NCI-H69 (cell line): ENCODE measurements around the gene PQBP1.
A peak's percentile ranks its signal among the peaks of the same experiment; 100 is the strongest.

ENCODE experiments used
- DNase-seq: peaks from one replicate; lab custom pipeline; 2025; lab: John Stamatoyannopoulos, UW

The PQBP1 gene

DNA sequence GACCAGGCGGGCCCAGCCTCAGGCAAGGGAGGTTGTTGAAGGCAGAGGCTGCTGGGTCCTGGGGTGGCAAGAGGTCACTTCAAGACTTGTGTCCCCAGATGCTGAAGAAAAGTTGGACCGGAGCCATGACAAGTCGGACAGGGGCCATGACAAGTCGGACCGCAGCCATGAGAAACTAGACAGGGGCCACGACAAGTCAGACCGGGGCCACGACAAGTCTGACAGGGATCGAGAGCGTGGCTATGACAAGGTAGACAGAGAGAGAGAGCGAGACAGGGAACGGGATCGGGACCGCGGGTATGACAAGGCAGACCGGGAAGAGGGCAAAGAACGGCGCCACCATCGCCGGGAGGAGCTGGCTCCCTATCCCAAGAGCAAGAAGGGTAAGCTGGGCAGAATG lies 4.4 kb downstream of the PQBP1 start:
- DNase-seq, result no peak

DNA sequence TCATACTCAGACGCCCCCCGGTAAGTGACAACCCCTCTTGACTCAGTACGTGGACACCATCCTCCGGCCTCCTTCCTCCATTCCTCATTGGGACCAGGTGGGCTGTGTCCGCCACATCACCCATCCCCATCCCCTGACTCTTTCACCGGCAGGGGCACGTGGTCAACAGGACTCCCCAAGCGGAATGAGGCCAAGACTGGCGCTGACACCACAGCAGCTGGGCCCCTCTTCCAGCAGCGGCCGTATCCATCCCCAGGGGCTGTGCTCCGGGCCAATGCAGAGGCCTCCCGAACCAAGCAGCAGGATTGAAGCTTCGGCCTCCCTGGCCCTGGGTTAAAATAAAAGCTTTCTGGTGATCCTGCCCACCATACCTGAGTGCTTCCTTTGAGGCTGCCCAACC lies 5.0 kb downstream of the PQBP1 start:
- DNase-seq, result no peak

DNA sequence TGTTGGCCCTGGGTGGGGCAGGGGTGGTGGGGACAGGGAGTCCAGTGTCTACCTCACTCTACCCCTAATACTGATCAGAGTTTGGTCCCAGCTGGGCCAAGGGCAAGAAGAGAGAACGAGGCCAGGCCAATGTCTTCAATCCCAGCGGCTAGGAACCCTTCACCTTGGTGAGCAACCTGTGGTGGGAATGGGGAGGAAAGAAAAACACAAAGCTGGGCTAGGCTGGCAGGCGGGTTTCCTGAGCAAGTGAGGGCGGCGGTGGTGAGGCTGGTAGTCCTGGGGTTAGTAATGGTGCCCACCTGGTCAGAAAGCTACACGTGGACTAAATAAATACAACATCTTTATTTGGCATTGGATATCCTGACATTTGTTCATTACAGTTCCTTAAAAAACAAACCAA lies 5.6 kb downstream of the PQBP1 start:
- DNase-seq, result no peak

- no peak for DNase-seq
These were observed 6.5 kb downstream of the PQBP1 start for GRCh38 chrX:48904180-48904579.

DNA sequence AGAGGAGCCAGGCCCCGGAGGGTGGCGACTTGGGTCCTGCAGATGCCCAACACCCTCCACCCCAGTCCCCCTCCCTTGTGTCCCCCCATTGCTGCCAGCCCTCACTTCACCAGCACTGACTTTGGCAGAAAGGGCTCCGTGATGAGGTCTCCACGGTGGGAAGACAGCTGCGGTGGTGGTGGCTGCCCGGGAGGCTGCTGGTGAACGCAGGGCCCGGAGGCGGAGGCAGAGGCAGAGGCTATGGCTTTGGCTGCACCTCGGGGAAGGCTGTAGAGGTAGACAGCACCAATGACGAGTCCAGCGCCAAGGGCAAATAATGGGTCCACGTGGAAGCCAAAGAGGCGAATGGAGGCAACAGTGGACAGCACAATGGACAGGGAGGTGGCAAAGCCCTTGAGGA lies 6.9 kb downstream of the PQBP1 start:
- no peak for DNase-seq

DNA sequence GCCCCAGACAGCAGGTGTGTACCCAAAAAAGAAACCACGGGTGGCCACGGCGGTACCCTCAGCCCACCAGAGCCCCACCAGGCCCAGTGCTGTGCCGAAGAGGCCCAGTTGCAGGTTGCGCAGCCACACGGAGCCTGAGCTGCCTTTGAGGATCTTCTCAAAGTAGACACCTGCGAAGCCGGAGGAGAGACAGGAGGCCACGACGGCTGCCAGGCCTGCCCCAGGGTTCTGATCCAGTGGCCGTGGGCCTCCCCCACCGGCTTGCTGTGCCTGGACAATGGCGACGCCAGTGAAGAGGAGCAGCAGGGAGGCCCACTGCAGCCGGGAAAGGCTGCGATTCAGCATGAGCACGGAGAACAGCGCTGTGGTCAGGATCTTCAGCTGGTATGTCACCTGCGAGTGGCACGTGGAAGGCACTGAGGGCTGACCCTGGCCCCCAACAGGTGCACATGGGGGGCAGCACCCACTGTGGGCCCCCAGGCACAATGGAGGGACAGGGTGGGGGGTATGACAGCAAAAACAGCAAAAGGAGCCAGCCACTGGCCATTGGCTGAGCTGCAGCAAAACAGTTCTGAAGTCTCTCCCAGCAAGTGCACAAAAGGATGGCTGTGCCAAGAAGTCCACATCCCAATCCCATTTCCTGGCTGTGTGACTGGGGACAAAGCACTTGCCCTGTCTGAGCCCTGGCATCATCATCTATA lies 7.5 kb downstream of the PQBP1 start:
- DNase-seq, result no peak

DNA sequence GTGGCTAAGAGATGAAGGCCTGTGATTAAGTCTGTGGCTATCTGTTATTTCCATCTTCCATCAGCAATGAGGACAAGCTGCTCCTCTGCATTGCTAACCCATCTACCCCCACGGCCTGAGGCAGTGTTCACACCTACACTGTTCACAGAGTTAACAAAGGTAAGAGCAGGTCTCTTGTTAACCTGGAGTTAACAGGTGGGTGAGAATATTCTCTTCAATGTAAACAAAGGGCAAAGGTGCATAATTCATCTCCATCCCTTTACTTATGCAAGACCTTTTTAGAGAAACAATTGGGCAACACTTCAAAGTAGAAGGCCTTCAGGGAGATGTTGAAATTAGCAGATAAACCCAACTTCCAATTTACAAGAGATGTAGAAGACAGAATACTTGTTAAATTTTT lies 10.9 kb downstream of the PQBP1 start:
- DNase-seq, result peak; percentile 4

- no peak for DNase-seq
These were observed 12.1 kb downstream of the PQBP1 start for GRCh38 chrX:48909703-48910294.

DNA sequence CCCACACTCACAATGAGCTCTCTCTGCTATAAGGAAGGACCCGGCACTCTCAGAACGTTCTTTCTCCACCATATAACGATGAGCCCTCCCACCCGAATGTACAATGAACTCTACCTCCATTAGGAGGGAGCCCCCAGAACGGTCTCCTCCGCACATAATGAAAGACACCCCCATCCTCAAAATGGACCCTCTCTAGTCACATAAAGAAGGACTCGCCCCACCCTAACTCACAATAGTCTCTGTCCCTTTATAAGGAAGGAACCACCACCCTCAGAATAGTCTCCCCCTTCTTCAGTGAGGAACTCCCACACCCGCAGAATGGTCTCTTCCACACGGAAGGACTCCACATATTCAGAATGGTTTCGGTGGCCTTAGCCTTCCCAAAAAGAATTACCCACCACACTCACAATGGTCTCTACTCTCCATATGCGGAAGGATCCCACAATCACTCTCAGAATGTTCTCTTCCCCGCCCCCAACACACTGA lies 13.2 kb downstream of the PQBP1 start:
- DNase-seq, result peak; percentile 53

GRCh38 chrX:48911412-48912182 lies 13.9 kb downstream of the PQBP1 start, which contains the start of gene SLC35A2:
SLC35A2 (minus strand) TSS chrX:48911646; CDS start chrX:48911636, 10 bp downstream.
- DNase-seq, result peak; percentile 91

- DNase-seq, result no peak
These were observed 16.1 kb downstream of the PQBP1 start for GRCh38 chrX:48913605-48914366.

- DNase-seq, result no peak
These were observed 17.1 kb downstream of the PQBP1 start for GRCh38 chrX:48914593-48915493.

DNA sequence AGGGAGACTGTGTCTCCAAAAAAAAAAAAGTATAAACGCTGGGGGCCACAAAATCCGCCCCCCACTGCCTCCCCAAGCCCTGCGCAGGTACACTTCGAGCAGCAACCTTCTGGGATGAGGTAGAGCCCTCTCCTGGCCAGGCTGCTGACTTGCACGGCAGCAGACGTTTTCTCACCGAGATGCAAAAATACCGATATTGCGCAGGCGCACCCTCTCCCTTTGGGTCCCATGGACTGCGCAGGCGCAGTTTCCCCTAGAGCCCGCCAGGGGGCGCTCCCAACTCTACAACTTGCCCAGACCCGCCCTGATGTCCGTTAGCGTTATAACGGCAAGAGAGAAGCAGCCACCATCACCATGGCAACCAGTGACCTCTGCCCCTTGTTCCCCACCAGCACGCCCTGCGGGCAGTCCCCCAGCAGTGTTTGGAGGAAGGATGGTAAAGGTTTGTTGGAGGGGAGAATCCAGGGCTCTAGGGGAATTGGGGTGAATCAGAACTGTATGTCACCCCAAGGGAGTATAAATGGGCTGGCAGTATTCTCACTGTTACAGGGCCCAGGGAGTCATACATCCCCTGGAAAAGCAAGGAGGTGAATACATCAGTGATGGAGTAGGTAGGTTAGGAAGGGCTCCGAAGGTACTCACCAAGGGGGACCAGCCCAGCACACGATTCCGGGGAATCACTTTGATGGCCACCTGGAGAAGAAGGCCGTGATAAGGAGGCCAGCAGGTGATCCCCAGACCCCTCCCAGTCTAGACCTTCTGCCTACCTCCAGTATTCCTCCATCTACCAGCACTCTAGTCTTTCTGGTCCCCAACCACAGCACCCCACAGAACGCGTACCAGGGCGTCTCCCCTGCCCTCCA lies 19.6 kb downstream of the PQBP1 start:
- peak; percentile 93 for DNase-seq

- DNase-seq, result peak; percentile 49
These were observed 20.5 kb downstream of the PQBP1 start for GRCh38 chrX:48918301-48918642.

DNA sequence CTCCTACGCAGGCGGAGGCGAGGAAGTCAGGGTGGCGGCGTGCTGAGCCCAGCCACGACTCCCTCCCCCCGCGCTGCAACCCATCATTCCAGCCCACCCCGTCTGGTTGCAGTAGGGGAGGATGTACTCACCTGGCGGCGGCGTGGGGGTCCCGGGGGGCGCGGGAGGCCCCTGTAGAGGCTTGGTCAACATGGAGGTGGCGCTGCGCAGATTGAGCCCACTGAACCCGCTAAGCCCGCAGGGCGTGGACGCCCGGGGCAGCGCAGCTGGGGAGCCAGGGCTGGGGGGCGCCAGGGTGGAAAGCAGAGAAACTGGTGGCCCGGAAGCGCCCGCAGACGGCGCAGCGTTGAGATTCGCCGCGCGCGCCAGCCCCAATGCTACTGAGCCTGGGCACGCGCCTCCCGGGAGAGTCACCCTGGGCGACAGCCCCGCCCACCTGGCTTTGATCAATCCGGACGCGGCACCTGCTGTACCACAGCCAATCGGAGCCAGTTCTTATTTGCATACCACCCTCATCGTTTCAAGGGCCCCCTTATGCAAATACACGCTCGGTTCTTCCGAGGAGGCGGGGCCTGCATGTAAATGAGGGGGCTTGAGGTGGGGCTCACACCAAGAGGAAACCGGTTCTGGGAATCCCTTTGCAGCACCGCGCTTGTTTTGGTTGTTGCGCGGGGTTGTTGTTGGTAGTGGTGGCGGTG lies 21.1 kb downstream of the PQBP1 start, which contains the start of gene PIM2:
Gene PIM2 (minus strand): TSS at position 382 of the 698 bp plus-strand sequence. CDS start 190 bp downstream, at position 192.
- peak; percentile 97 for DNase-seq

GRCh38 chrX:48919360-48919841 lies 21.7 kb downstream of the PQBP1 start:
- peak; percentile 62 for DNase-seq

DNA sequence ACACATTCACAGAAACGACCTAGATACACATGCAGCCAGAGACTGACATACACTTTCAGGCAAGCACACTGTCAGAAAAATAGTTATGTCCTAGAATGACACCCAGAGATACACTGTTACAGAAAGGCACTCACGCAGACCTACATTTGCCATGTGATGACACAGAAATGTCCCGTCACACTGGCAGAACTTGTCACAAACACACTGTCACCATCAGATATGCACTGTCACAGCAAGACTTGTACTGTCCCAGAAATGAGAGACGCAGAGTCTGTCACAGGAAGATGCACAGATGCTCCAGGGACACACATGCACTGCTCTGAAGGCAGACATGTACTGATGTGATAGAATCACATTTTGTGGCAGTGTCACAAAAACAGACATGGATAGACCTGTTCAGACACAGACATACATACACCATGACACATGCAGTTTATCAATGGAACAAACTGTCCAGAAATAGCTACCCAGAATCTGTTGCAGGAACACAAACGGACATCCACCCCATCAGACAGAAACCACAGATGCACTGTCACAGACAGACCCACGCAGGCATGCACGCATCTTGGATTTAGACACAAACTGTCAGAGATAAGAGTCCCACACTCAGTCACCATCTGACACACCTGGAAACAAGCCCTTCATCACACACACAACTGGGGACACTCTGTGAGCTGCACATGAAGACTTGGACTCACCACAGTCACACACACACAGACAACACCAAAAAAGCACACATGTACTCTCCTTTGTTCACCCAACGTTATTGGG lies 22.4 kb downstream of the PQBP1 start:
- DNase-seq, result no peak

GRCh38 chrX:48920718-48921104 lies 23.0 kb downstream of the PQBP1 start:
- no peak for DNase-seq

GRCh38 chrX:48923771-48924170 lies 26.0 kb downstream of the PQBP1 start:
- no peak for DNase-seq
